NCI-H2081 treated with DMSO at 0.1 percent for 48 hours (cell line): ENCODE data around the gene RAB9A.
"Not testable (repeated sequence)": the region's sequence is repeated elsewhere in the genome, so short reads cannot be mapped to it uniquely, and the experiment has no call there.

Experiments
- DNase-seq: peaks from one replicate; lab custom pipeline; 2025; lab: John Stamatoyannopoulos, UW

RAB9A gene

GRCh38 chrX:13669755-13670154 is 19.2 kb upstream of the RAB9A start:
- DNase-seq, result not testable (repeated sequence)

GRCh38 chrX:13670197-13670596 is 18.7 kb upstream of the RAB9A start:
- DNase-seq, result no peak

GRCh38 chrX:13673016-13673415 is 15.9 kb upstream of the RAB9A start:
- no peak for DNase-seq

DNA sequence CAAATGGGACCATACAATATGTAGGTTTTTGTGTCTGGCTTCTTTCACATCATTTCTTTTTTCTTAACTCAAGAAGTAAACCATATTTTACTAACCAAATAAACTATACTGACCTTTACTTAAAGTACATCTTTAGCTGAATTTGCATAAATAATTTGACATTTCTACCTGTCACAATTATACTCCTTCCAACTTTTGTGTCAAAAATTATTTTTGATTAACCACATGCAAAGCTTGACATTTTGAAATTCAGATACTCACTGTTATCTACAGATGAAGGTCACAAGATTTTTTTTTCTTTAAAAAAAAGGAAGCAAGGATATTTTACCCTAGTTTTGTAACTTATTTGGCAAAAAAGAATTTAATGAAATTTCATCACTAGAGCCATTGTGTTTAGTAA is 12.0 kb upstream of the RAB9A start:
- DNase-seq, result no peak

- DNase-seq, result not testable (repeated sequence)
Measured at GRCh38 chrX:13679700-13680099, 9.2 kb upstream of the RAB9A start.

GRCh38 chrX:13681595-13681994 is 7.3 kb upstream of the RAB9A start:
- no peak for DNase-seq

DNA sequence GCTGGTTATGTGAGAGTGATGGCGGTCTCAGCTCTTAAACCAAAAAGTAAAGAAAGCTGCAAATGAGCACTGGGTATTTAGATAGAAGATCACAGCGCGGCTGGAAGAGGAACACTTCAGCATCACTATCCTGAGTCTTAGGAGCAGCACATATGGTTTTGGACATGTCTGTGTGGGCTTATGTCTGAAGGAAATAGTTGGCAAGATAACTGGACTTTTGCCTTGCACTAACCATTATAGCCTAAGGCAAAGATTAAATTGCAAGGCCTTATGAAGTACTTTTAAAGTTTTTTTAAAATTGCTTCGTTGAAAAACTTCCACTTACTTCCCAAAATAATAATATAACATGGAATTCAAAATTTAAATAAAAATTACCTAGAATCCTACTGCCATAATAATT is 4.6 kb upstream of the RAB9A start:
- no peak for DNase-seq

DNA sequence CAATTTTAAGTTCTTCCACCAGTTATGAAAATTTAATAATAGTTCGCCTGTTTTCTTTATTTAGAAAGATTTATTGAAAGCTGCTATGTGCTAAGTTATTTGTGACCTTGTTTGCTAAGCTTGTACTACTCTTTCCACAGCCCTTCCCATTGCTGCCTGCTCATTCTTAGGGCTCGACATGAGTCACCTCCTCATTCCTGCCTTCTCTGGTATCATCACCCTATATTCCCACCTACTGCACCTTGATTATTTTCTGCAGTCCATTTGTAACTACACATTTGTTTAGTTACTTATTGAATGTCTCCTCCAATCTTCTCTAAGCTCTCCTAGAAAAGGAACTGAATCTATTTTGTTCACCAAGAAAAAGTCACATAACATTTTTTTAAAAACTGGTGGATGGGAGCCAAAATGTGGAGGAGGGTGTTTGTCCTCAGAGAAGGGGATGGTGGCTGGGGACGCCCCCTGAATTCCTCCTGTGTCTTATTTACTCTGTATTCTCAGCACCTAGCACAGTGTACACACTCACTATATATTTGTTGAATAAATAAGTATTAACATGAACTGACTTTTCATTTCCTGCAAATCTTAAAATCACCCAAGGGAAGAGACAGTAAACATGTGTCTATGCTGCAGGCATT is 3.7 kb upstream of the RAB9A start:
- DNase-seq, result no peak

GRCh38 chrX:13687203-13687602 is 1.7 kb upstream of the RAB9A start:
- no peak for DNase-seq

DNA sequence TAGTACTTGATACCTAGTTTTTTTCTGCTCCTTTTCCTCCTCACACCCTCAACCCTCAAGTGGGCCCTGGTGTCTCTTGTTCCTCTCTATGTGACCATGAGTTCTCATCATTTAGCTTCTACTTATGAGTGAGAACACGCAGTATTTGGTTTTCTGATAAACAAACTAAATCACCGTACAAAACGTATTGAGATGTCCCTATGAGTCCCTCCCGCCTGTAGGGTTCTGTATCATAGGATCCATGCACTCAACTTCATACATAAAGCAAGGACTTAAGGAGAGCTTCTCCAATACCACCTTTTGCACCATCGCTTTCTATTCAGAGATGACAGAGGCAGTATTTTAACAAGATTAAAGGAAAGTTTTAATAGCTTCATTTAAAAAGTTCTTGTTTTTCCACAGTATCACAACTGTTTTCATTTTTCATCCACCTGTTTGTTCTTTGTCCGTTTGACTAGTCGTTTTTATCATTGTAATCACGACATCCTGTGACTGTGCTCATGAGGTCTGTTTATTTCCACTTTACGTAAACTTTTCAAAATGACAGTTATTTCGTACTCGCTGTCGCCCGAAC is 457 bp upstream of the RAB9A start:
- DNase-seq, result no peak

- DNase-seq, result no peak
Measured at GRCh38 chrX:13689741-13690211, 848 bp downstream of the RAB9A start.

GRCh38 chrX:13690836-13691235 is 1.9 kb downstream of the RAB9A start:
- no peak for DNase-seq

DNA sequence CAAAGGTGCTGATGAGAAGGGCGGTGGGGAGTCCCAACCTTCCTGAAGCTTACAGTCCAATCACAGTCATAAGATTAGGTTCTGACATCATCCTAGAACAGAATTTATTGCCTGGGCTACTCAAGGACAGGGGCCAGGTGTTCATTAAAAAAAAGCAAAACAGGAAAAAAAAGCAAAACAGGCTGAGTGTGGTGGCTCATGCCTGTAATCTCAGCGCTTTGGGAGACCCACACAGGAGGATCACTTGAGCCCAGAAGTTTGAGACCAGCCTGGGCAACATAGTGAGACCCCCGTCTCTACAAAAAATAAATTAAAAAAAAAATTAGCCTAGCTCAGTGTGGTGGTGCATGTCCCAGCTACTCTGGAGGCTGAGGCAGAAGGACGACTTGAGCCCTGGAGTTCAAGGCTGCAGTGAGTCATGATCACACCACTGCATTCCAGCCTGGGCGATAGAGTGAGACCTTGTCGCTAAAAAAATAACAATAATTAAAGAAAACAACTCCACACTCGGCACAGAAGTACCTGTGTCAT is 3.0 kb downstream of the RAB9A start:
- no peak for DNase-seq

GRCh38 chrX:13692771-13693231 is 3.9 kb downstream of the RAB9A start:
- no peak for DNase-seq

DNA sequence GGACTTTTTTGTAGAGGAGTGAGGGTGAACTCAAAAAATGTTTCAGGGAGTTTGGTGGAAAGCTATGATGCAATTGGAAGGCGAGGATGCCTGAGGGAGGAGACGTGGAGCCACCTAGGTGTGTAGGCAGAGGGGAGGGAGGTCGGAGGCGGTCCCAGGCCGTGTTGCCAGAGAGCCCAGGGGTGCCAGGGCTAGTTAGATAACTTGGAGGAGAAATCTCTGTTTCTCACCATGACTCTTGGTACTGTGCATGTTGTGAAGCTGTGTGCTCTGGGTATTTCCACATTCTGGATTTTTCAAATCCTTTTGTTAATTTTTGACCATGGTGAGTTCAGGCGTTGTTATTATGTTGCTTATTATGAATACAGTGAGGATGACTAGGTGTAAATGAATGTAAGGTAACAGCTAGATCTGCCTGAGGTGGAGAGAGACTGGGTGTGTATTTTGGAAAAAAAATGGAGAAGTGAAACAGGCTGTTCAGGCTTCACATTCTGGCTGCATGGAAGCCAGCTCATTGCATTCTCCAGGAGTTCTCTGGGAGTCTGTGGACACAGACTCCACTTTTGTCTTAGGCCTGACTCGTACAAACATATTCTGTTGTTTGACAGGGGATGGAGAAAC is 4.5 kb downstream of the RAB9A start:
- no peak for DNase-seq

GRCh38 chrX:13694359-13694758 is 5.4 kb downstream of the RAB9A start:
- no peak for DNase-seq

DNA sequence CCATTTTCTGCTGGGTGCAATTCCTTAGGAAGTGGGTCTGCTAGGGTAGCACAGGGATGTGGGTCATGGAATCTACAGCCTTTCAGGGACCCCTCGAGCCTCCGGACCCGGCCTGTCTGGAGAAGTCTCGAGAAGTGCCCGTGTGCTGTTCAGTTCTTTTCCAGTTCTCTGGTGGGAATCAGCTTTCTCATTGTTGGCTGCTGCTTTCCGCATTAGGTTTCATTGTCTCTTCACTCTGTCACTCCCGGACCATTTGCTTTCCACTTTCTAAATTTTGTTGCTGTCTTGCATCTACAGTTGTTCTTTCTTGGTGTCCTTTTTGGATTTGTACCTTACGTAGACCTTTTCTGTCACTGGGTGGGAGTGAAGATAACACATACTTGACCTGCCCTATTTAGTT is 6.1 kb downstream of the RAB9A start:
- no peak for DNase-seq

- DNase-seq, result no peak
Measured at GRCh38 chrX:13695601-13696115, 6.7 kb downstream of the RAB9A start.

- DNase-seq, result no peak
Measured at GRCh38 chrX:13697455-13697854, 8.5 kb downstream of the RAB9A start.

DNA sequence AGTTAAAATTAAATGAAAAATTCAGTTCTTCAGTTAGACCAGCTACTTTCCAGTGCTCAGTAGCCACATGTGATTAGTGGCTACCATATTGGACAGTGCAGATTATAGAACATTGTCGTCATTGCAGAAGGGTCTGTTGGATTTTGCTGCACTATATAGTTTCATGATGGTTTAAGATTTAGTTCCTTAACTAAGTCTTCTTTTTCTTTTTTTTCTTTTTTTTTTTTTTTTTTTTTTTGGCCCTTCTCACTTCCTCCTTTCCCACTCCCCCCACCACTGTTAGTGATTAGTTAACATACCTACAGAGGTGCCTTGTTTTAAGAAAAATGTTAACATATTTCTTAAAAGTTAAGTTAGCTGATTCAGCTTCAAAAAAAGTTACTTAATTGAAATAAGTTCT is 9.0 kb downstream of the RAB9A start:
- DNase-seq, result no peak

- no peak for DNase-seq
Measured at GRCh38 chrX:13698432-13698831, 9.5 kb downstream of the RAB9A start.

- no peak for DNase-seq
Measured at GRCh38 chrX:13699183-13699826, 10.4 kb downstream of the RAB9A start.

DNA sequence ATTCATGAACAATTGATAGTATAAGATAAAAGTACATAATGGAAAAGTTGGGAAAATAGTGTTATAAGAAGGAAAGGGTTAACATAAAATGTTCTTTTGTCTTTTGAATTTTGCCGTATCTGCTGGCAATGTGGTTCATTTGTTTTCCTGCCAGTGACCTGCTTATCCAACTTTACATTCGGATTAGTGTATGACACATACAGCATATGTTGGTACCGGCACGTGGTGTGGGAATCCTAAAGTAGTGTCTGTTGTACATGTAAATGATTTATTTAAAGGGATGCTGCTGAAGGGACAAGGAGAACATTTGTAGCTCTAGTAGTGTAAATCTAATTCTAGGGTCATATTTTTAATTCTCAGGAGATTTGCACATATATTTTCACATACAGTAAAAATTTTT is 11.5 kb downstream of the RAB9A start:
- no peak for DNase-seq
